Activated naive CD4-positive, alpha-beta T cell treated with anti-CD3 and anti-CD28 coated beads for 36 hours (primary cell): ENCODE data around the gene CAMTA1. TPM values are rescaled to one million over a fixed set of nuclear protein-coding genes. Genes with fewer than 3 reads are reported as not detected.

Experiments used
- CTCF ChIA-PET: fragments of 350-600 bp; sonication (Branson Sonifier 250); formaldehyde crosslinking; loops from one replicate; lab custom pipeline; 2021; ENCODE audit warnings: antibody characterized with exemption; lab: Charles Lee
- DNase-seq: peaks from one replicate; pipeline ENCODE4 v3.0.0-alpha.2; 2020
- H3K27ac Mint-ChIP-seq: one replicate; pipeline ENCODE4 v1.8.0; 2021; ENCODE audit warnings: mild to moderate bottlenecking, mixed read lengths
- H3K27me3 Mint-ChIP-seq: one replicate; pipeline ENCODE4 v1.8.0; 2021; ENCODE audit warnings: low read depth, mixed read lengths
- H3K36me3 Mint-ChIP-seq: one replicate; pipeline ENCODE4 v1.8.0; 2021; ENCODE audit warnings: low read depth, mixed read lengths
- H3K4me1 Mint-ChIP-seq: one replicate; pipeline ENCODE4 v1.8.0; 2021; ENCODE audit warnings: low read depth, mixed read lengths
- H3K4me3 Mint-ChIP-seq: one replicate; pipeline ENCODE4 v1.8.0; 2021; ENCODE audit warnings: mild to moderate bottlenecking, moderate library complexity, mixed read lengths
- H3K9me3 Mint-ChIP-seq: one replicate; pipeline ENCODE4 v1.8.0; 2021; ENCODE audit warnings: mixed read lengths
- intact Hi-C: fragments of 100-400 bp; cut with micrococcal nuclease; formaldehyde crosslinking; loops from one replicate; pipeline ENCODE4 v1.15.1; 2023
- total RNA-seq, 2 experiments: library from RNA; stranded (reverse); gene quantifications; one replicate each; pipeline ENCODE4 v1.2.3, GENCODE V29; 2021

The CAMTA1 gene
- total RNA-seq, 2 experiments from 2014 or later: 61.5 to 70.9 TPM

GRCh38 chr1:6874298-6874697, 89.0 kb downstream of the CAMTA1 start:
- CTCF ChIA-PET: interaction anchor here (1.1 kb wide), 1 partner anchor 17 kb away, joined by 3 read pairs; no protein-coding TSS in a partner anchor
- H3K4me1 Mint-ChIP-seq: peaks cover 10% of the 10 kb centered on the region
- intact Hi-C loops: no loop called here
- no peak overlapping the region for H3K27ac Mint-ChIP-seq
- H3K27me3 Mint-ChIP-seq: no peaks in the 10 kb centered on the region
- no peak for DNase-seq
- H3K4me3 Mint-ChIP-seq: no peak overlapping the region
- H3K36me3 Mint-ChIP-seq: no peaks in the 10 kb centered on the region
- H3K9me3 Mint-ChIP-seq: no peaks in the 10 kb centered on the region

GRCh38 chr1:6880951-6881690, 95.9 kb downstream of the CAMTA1 start:
- intact Hi-C loops: no loop called here
- H3K36me3 Mint-ChIP-seq: peaks cover 1% of the 10 kb centered on the region
- DNase-seq: no peak
- CTCF ChIA-PET: interaction anchor here (0.6 kb wide), 1 partner anchor 123 kb away, joined by 4 read pairs; no protein-coding TSS in a partner anchor
- peaks cover 10% of the 10 kb centered on the region for H3K4me1 Mint-ChIP-seq
- no peak overlapping the region for H3K4me3 Mint-ChIP-seq
- no peaks in the 10 kb centered on the region for H3K9me3 Mint-ChIP-seq
- no peak overlapping the region for H3K27ac Mint-ChIP-seq
- H3K27me3 Mint-ChIP-seq: no peaks in the 10 kb centered on the region

- no peak for DNase-seq
- Mint-ChIP-seq H3K27ac (no peak overlapping the region), H3K36me3 (peaks cover 1% of the 10 kb centered on the region), H3K4me3 (no peak overlapping the region), H3K9me3 (no peaks in the 10 kb centered on the region), H3K27me3 (no peaks in the 10 kb centered on the region), H3K4me1 (peaks cover 10% of the 10 kb centered on the region)
- CTCF ChIA-PET: interaction anchor here (1.3 to 1.4 kb wide), 2 partner anchors 10 to 163 kb away, joined by 3 to 4 read pairs; no protein-coding TSS in a partner anchor
- intact Hi-C loops: no loop called here
Observed at GRCh38 chr1:6882414-6882813, 97.2 kb downstream of the CAMTA1 start.

- intact Hi-C loops: no loop called here
- Mint-ChIP-seq H3K9me3 (no peaks in the 10 kb centered on the region), H3K27ac (no peak overlapping the region), H3K4me1 (peaks cover 10% of the 10 kb centered on the region), H3K36me3 (peaks cover 3% of the 10 kb centered on the region), H3K4me3 (no peak overlapping the region), H3K27me3 (no peaks in the 10 kb centered on the region)
- CTCF ChIA-PET: interaction anchor here (0.9 kb wide), 2 partner anchors 122 to 140 kb away, joined by 3 to 4 read pairs; no protein-coding TSS in a partner anchor
- DNase-seq: no peak
Observed at GRCh38 chr1:6884652-6885153, 99.4 kb downstream of the CAMTA1 start.

- Mint-ChIP-seq H3K9me3 (no peaks in the 10 kb centered on the region), H3K27ac (no peak overlapping the region), H3K36me3 (peaks cover 3% of the 10 kb centered on the region), H3K4me1 (peaks cover 10% of the 10 kb centered on the region), H3K27me3 (no peaks in the 10 kb centered on the region), H3K4me3 (no peak overlapping the region)
- no peak for DNase-seq
- CTCF ChIA-PET: interaction anchor here (0.9 kb wide), 1 partner anchor 141 kb away, joined by 3 read pairs; no protein-coding TSS in a partner anchor
- intact Hi-C loops: no loop called here
Observed at GRCh38 chr1:6885426-6885825, 100.2 kb downstream of the CAMTA1 start.

GRCh38 chr1:6886523-6886922, 101.3 kb downstream of the CAMTA1 start:
- Mint-ChIP-seq H3K27ac (no peak overlapping the region), H3K27me3 (no peaks in the 10 kb centered on the region), H3K9me3 (no peaks in the 10 kb centered on the region), H3K4me3 (no peak overlapping the region), H3K36me3 (peaks cover 3% of the 10 kb centered on the region), H3K4me1 (peaks cover 10% of the 10 kb centered on the region)
- intact Hi-C loops: no loop called here
- no peak for DNase-seq
- CTCF ChIA-PET: no interaction called here

GRCh38 chr1:6888268-6888667, 103.0 kb downstream of the CAMTA1 start:
- intact Hi-C loops: no loop called here

GRCh38 chr1:6888870-6889269, 103.6 kb downstream of the CAMTA1 start:
- peaks cover 10% of the 10 kb centered on the region for H3K4me1 Mint-ChIP-seq
- H3K36me3 Mint-ChIP-seq: peaks cover 3% of the 10 kb centered on the region
- no peak overlapping the region for H3K27ac Mint-ChIP-seq
- no peak for DNase-seq
- intact Hi-C loops: no loop called here
- no peaks in the 10 kb centered on the region for H3K9me3 Mint-ChIP-seq
- H3K27me3 Mint-ChIP-seq: no peaks in the 10 kb centered on the region
- CTCF ChIA-PET: interaction anchor here (0.6 to 2.7 kb wide), 3 partner anchors 17 to 167 kb away, joined by 3 to 7 read pairs (median 3); no protein-coding TSS in a partner anchor
- no peak overlapping the region for H3K4me3 Mint-ChIP-seq

More at GRCh38 chr1:6888268-6888667, 103.0 kb downstream of the CAMTA1 start:
- Mint-ChIP-seq H3K4me1 (peaks cover 10% of the 10 kb centered on the region), H3K36me3 (peaks cover 3% of the 10 kb centered on the region), H3K9me3 (no peaks in the 10 kb centered on the region), H3K4me3 (no peak overlapping the region), H3K27me3 (no peaks in the 10 kb centered on the region), H3K27ac (no peak overlapping the region)
- DNase-seq: no peak
- CTCF ChIA-PET: interaction anchor here (0.6 to 2.7 kb wide), 4 partner anchors 48 to 1375 kb away, joined by 3 to 7 read pairs (median 3); no protein-coding TSS in a partner anchor

GRCh38 chr1:6889875-6890480, 104.7 kb downstream of the CAMTA1 start:
- H3K9me3 Mint-ChIP-seq: no peaks in the 10 kb centered on the region
- peaks cover 3% of the 10 kb centered on the region for H3K4me1 Mint-ChIP-seq
- no peak overlapping the region for H3K27ac Mint-ChIP-seq
- intact Hi-C loops: loop anchor here (1.0 kb wide), 2 partner anchors 96 to 170 kb away; no protein-coding TSS in a partner anchor
- H3K27me3 Mint-ChIP-seq: no peaks in the 10 kb centered on the region
- H3K36me3 Mint-ChIP-seq: peaks cover 3% of the 10 kb centered on the region
- peak; percentile 58 for DNase-seq
- H3K4me3 Mint-ChIP-seq: no peak overlapping the region
- CTCF ChIA-PET: interaction anchor here (0.6 to 2.7 kb wide), 11 partner anchors 12 to 180 kb away, joined by 3 to 7 read pairs (median 4); no protein-coding TSS in a partner anchor

- CTCF ChIA-PET: interaction anchor here (0.7 to 2.7 kb wide), 10 partner anchors 13 to 179 kb away, joined by 3 to 9 read pairs (median 4); no protein-coding TSS in a partner anchor
- H3K4me3 Mint-ChIP-seq: no peak overlapping the region
- peaks cover 3% of the 10 kb centered on the region for H3K36me3 Mint-ChIP-seq
- intact Hi-C loops: loop anchor here (1.0 kb wide), 2 partner anchors 96 to 170 kb away; no protein-coding TSS in a partner anchor
- DNase-seq: no peak
- H3K27me3 Mint-ChIP-seq: no peaks in the 10 kb centered on the region
- no peak overlapping the region for H3K27ac Mint-ChIP-seq
- H3K4me1 Mint-ChIP-seq: peaks cover 1% of the 10 kb centered on the region
- H3K9me3 Mint-ChIP-seq: no peaks in the 10 kb centered on the region
Observed at GRCh38 chr1:6890686-6891085, 105.4 kb downstream of the CAMTA1 start.

- DNase-seq: no peak
- CTCF ChIA-PET: interaction anchor here (0.7 to 1.4 kb wide), 3 partner anchors 17 to 174 kb away, joined by 3 to 9 read pairs (median 3); no protein-coding TSS in a partner anchor
- no peak overlapping the region for H3K27ac Mint-ChIP-seq
- no peak overlapping the region for H3K4me3 Mint-ChIP-seq
- H3K9me3 Mint-ChIP-seq: no peaks in the 10 kb centered on the region
- H3K27me3 Mint-ChIP-seq: no peaks in the 10 kb centered on the region
- intact Hi-C loops: no loop called here
- no peaks in the 10 kb centered on the region for H3K4me1 Mint-ChIP-seq
- peaks cover 2% of the 10 kb centered on the region for H3K36me3 Mint-ChIP-seq
Observed at GRCh38 chr1:6891781-6892579, 106.7 kb downstream of the CAMTA1 start.
